Measurements from ENCODE around the gene PAPPA2. TPM values are rescaled to one million over a fixed set of nuclear protein-coding genes. Genes with fewer than 3 reads are reported as not detected.
"Not testable (repeated sequence)": the region's sequence is repeated elsewhere in the genome, so short reads cannot be mapped to it uniquely, and the experiment has no call there.

Gene PAPPA2
- total and polyA plus RNA-seq, 7 experiments from 2014 or later: 0.07 to 0.29 (median 0.21) TPM; not detected in 4

- Histone ChIP-seq H3K4me1 (ENCODE audit: control insufficient read depth in 2 of 2, insufficient read depth in 2 of 2, low read length in 2 of 2) (no peaks in the 10 kb centered on the region), H3K36me3 (ENCODE audit: control insufficient read depth in 2 of 3, insufficient read depth in 3 of 3, low read length in 3 of 3) (no peaks in the 10 kb centered on the region), H3K9me3 (ENCODE audit: control insufficient read depth in 2 of 3, low read length in 3 of 3) (no peaks in the 10 kb centered on the region), H3K4me3 (ENCODE audit: low read length) (no peak overlapping the region), H3K27ac (ENCODE audit: low read depth, low read length) (no peak overlapping the region), H3K27me3 (ENCODE audit: control insufficient read depth in 2 of 2, insufficient read depth in 2 of 2, low read length in 2 of 2) (no peaks in the 10 kb centered on the region)
- DNase-seq: no peak
- no peak for ATAC-seq
- ChIA-PET CTCF (no interaction called here), POLR2A (no interaction called here)
- peaks cover 0 to 3% (median 0%) of the 10 kb centered on the region in 5 donors for H3K36me3 Mint-ChIP-seq
- H3K9me3 Mint-ChIP-seq: peaks cover 0 to 18% (median 0%) of the 10 kb centered on the region in 11 donors
- H3K27ac Mint-ChIP-seq: no peak overlapping the region
- H3K4me1 Mint-ChIP-seq: no peaks in the 10 kb centered on the region
- peaks cover 0 to 5% (median 0%) of the 10 kb centered on the region in 5 donors for H3K27me3 Mint-ChIP-seq
- no peak overlapping the region for H3K4me3 Mint-ChIP-seq
- intact Hi-C loops (cut with micrococcal nuclease): no loop called here
These were observed 279.3 kb downstream of the PAPPA2 start for GRCh38 chr1:176742322-176742721.

GRCh38 chr1:176744142-176744541, 281.2 kb downstream of the PAPPA2 start:
- ATAC-seq (no peak), DNase-seq (no peak)
- no peak overlapping the region for H3K27ac ChIP-seq (ENCODE audit: low read depth, low read length)
- H3K4me1 ChIP-seq (ENCODE audit: control insufficient read depth in 2 of 2, insufficient read depth in 2 of 2, low read length in 2 of 2): no peaks in the 10 kb centered on the region
- ChIA-PET POLR2A (no interaction called here), CTCF (no interaction called here)
- H3K27me3 ChIP-seq (ENCODE audit: control insufficient read depth in 2 of 2, insufficient read depth in 2 of 2, low read length in 2 of 2): no peaks in the 10 kb centered on the region
- intact Hi-C loops (cut with micrococcal nuclease): no loop called here
- Mint-ChIP-seq H3K9me3 (peaks cover 0 to 18% (median 0%) of the 10 kb centered on the region in 11 donors), H3K36me3 (peaks cover 0 to 3% (median 0%) of the 10 kb centered on the region in 5 donors), H3K4me3 (no peak overlapping the region), H3K27ac (no peak overlapping the region), H3K4me1 (no peaks in the 10 kb centered on the region), H3K27me3 (peaks cover 0 to 5% (median 0%) of the 10 kb centered on the region in 5 donors)
- no peaks in the 10 kb centered on the region for H3K9me3 ChIP-seq (ENCODE audit: control insufficient read depth in 2 of 3, low read length in 3 of 3)
- no peaks in the 10 kb centered on the region for H3K36me3 ChIP-seq (ENCODE audit: control insufficient read depth in 2 of 3, insufficient read depth in 3 of 3, low read length in 3 of 3)
- H3K4me3 ChIP-seq (ENCODE audit: low read length): no peak overlapping the region

- H3K27me3 ChIP-seq (ENCODE audit: control insufficient read depth in 2 of 2, insufficient read depth in 2 of 2, low read length in 2 of 2): no peaks in the 10 kb centered on the region
- H3K4me1 Mint-ChIP-seq: no peaks in the 10 kb centered on the region
- peaks cover 0 to 7% (median 0%) of the 10 kb centered on the region in 5 donors for H3K36me3 Mint-ChIP-seq
- no peaks in the 10 kb centered on the region for H3K36me3 ChIP-seq (ENCODE audit: control insufficient read depth in 2 of 3, insufficient read depth in 3 of 3, low read length in 3 of 3)
- H3K4me3 Mint-ChIP-seq: no peak overlapping the region
- intact Hi-C loops (cut with micrococcal nuclease): no loop called here
- no peaks in the 10 kb centered on the region for H3K9me3 ChIP-seq (ENCODE audit: control insufficient read depth in 2 of 3, low read length in 3 of 3)
- DNase-seq: no peak
- H3K4me3 ChIP-seq (ENCODE audit: low read length): no peak overlapping the region
- ChIA-PET POLR2A (no interaction called here), CTCF (no interaction called here)
- no peak overlapping the region for H3K27ac ChIP-seq (ENCODE audit: low read depth, low read length)
- H3K9me3 Mint-ChIP-seq: peaks cover 0 to 18% (median 3%) of the 10 kb centered on the region in 11 donors
- H3K27ac Mint-ChIP-seq: peak overlapping the region in 1 of 9 donors; percentile 28
- H3K4me1 ChIP-seq (ENCODE audit: control insufficient read depth in 2 of 2, insufficient read depth in 2 of 2, low read length in 2 of 2): no peaks in the 10 kb centered on the region
- peaks cover 0 to 10% (median 0%) of the 10 kb centered on the region in 5 donors for H3K27me3 Mint-ChIP-seq
- ATAC-seq: no peak
These were observed 283.0 kb downstream of the PAPPA2 start for GRCh38 chr1:176745945-176746344.

- ChIA-PET POLR2A (no interaction called here), CTCF (interaction anchor here (0.6 kb wide), 1 partner anchor 694 kb away, joined by 3 read pairs; no protein-coding TSS in a partner anchor)
- H3K36me3 Mint-ChIP-seq: peaks cover 0 to 4% (median 0%) of the 10 kb centered on the region in 5 donors
- H3K9me3 Mint-ChIP-seq: peaks cover 1 to 18% (median 5%) of the 10 kb centered on the region in 11 donors
- no peak overlapping the region for H3K27ac ChIP-seq (ENCODE audit: low read depth, low read length)
- no peak overlapping the region for H3K27ac Mint-ChIP-seq
- H3K9me3 ChIP-seq (ENCODE audit: control insufficient read depth in 2 of 3, low read length in 3 of 3): no peaks in the 10 kb centered on the region
- DNase-seq (no peak), ATAC-seq (no peak)
- no peaks in the 10 kb centered on the region for H3K36me3 ChIP-seq (ENCODE audit: control insufficient read depth in 2 of 3, insufficient read depth in 3 of 3, low read length in 3 of 3)
- H3K4me3 Mint-ChIP-seq: no peak overlapping the region
- H3K4me3 ChIP-seq (ENCODE audit: low read length): no peak overlapping the region
- H3K27me3 ChIP-seq (ENCODE audit: control insufficient read depth in 2 of 2, insufficient read depth in 2 of 2, low read length in 2 of 2): no peaks in the 10 kb centered on the region
- peaks cover 0 to 5% (median 0%) of the 10 kb centered on the region in 5 donors for H3K27me3 Mint-ChIP-seq
- H3K4me1 ChIP-seq (ENCODE audit: control insufficient read depth in 2 of 2, insufficient read depth in 2 of 2, low read length in 2 of 2): no peaks in the 10 kb centered on the region
- no peaks in the 10 kb centered on the region for H3K4me1 Mint-ChIP-seq
- intact Hi-C loops (cut with micrococcal nuclease): no loop called here
These were observed 289.5 kb downstream of the PAPPA2 start for GRCh38 chr1:176752505-176752904.

- CTCF ChIA-PET: no interaction called here
- no peak overlapping the region for H3K27ac Mint-ChIP-seq
- intact Hi-C loops (cut with micrococcal nuclease): no loop called here
- ATAC-seq (no peak), DNase-seq (no peak)
- H3K27ac ChIP-seq (ENCODE audit: low read depth, low read length): no peak overlapping the region
- no peaks in the 10 kb centered on the region for H3K4me1 ChIP-seq (ENCODE audit: control insufficient read depth in 2 of 2, insufficient read depth in 2 of 2, low read length in 2 of 2)
- POLR2A ChIA-PET: no interaction called here
- no peaks in the 10 kb centered on the region for H3K9me3 ChIP-seq (ENCODE audit: control insufficient read depth in 2 of 3, low read length in 3 of 3)
- H3K4me1 Mint-ChIP-seq: no peaks in the 10 kb centered on the region
- no peaks in the 10 kb centered on the region for H3K36me3 Mint-ChIP-seq
- no peak overlapping the region for H3K4me3 ChIP-seq (ENCODE audit: low read length)
- no peaks in the 10 kb centered on the region for H3K36me3 ChIP-seq (ENCODE audit: control insufficient read depth in 2 of 3, insufficient read depth in 3 of 3, low read length in 3 of 3)
- no peak overlapping the region for H3K4me3 Mint-ChIP-seq
- no peaks in the 10 kb centered on the region for H3K27me3 ChIP-seq (ENCODE audit: control insufficient read depth in 2 of 2, insufficient read depth in 2 of 2, low read length in 2 of 2)
- H3K9me3 Mint-ChIP-seq: peaks cover 0 to 18% (median 4%) of the 10 kb centered on the region in 11 donors
- peaks cover 0 to under 1% (median 0%) of the 10 kb centered on the region in 5 donors for H3K27me3 Mint-ChIP-seq
These were observed 291.7 kb downstream of the PAPPA2 start for GRCh38 chr1:176754676-176755075.

GRCh38 chr1:176756817-176757216, 293.8 kb downstream of the PAPPA2 start:
- H3K27ac Mint-ChIP-seq; H3K36me3 ChIP-seq (ENCODE audit: control insufficient read depth in 2 of 3, insufficient read depth in 3 of 3, low read length in 3 of 3); intact Hi-C loops (cut with micrococcal nuclease); POLR2A ChIA-PET; DNase-seq; H3K9me3 ChIP-seq (ENCODE audit: control insufficient read depth in 2 of 3, low read length in 3 of 3); H3K4me3 Mint-ChIP-seq; H3K4me3 ChIP-seq (ENCODE audit: low read length); H3K4me1 Mint-ChIP-seq; H3K27me3 Mint-ChIP-seq; CTCF ChIA-PET; H3K27ac ChIP-seq (ENCODE audit: low read depth, low read length); H3K4me1 ChIP-seq (ENCODE audit: control insufficient read depth in 2 of 2, insufficient read depth in 2 of 2, low read length in 2 of 2); H3K36me3 Mint-ChIP-seq; H3K27me3 ChIP-seq (ENCODE audit: control insufficient read depth in 2 of 2, insufficient read depth in 2 of 2, low read length in 2 of 2); ATAC-seq: not testable (repeated sequence)
- H3K9me3 Mint-ChIP-seq: peaks cover 0 to 18% (median 4%) of the 10 kb centered on the region in 11 donors

GRCh38 chr1:176765608-176766007, 302.6 kb downstream of the PAPPA2 start:
- peaks cover 0 to 18% (median 4%) of the 10 kb centered on the region in 5 donors for H3K27me3 Mint-ChIP-seq
- Histone ChIP-seq H3K4me1 (ENCODE audit: control insufficient read depth in 2 of 2, insufficient read depth in 2 of 2, low read length in 2 of 2) (no peaks in the 10 kb centered on the region), H3K36me3 (ENCODE audit: control insufficient read depth in 2 of 3, insufficient read depth in 3 of 3, low read length in 3 of 3) (no peaks in the 10 kb centered on the region), H3K9me3 (ENCODE audit: control insufficient read depth in 2 of 3, low read length in 3 of 3) (no peaks in the 10 kb centered on the region), H3K27ac (ENCODE audit: low read depth, low read length) (no peak overlapping the region), H3K27me3 (ENCODE audit: control insufficient read depth in 2 of 2, insufficient read depth in 2 of 2, low read length in 2 of 2) (no peaks in the 10 kb centered on the region), H3K4me3 (ENCODE audit: low read length) (no peak overlapping the region)
- H3K9me3 Mint-ChIP-seq: peaks cover 0 to 9% (median 1%) of the 10 kb centered on the region in 11 donors
- ATAC-seq: no peak
- no peak overlapping the region for H3K4me3 Mint-ChIP-seq
- CTCF ChIA-PET: no interaction called here
- POLR2A ChIA-PET: no interaction called here
- H3K27ac Mint-ChIP-seq: no peak overlapping the region
- no peaks in the 10 kb centered on the region for H3K4me1 Mint-ChIP-seq
- intact Hi-C loops (cut with micrococcal nuclease): no loop called here
- DNase-seq: no peak
- H3K36me3 Mint-ChIP-seq: no peaks in the 10 kb centered on the region
